Measurements from ENCODE around the gene SEMA3A. TPM values are rescaled to one million over a fixed set of nuclear protein-coding genes. Genes with fewer than 3 reads are reported as not detected.

Gene SEMA3A
- polyA plus RNA-seq, 1 experiment = 6.8 TPM

DNA sequence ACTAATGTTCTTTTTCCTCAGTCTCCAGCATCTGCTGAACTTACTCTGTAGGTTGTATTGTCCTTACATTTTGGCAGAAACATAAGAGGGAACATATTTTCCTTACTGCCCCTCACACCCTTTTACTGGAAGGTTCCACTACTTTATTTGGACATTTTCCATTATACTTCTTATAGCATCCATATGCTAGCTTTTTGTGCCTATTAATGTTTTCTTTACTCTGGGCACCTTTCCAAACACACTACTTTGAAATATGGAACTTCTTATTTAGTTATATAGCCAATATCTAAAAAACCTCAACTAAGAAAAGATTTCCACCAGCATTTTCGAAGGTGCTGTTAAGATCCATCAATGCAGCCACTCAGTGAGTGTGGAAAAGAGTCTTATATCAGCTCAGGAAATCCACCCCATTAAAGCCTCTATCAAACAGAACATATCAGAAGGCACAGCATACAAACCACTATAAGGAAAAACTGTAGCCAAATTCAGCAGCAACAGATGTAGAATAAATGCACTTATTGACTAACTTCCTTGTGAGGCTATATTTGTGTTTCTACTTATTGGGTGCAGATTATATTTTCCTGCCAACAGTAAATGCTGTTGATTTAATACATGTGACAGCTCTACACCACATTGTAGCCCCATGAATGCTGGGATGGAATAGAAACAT lies 273.2 kb downstream of the SEMA3A start:
- no peak overlapping the region for H3K4me3 ChIP-seq (ENCODE audit: low read depth, low read length)
- no peak for DNase-seq (ENCODE audit: low read depth)
- TF ChIP-seq, protein P1, sequence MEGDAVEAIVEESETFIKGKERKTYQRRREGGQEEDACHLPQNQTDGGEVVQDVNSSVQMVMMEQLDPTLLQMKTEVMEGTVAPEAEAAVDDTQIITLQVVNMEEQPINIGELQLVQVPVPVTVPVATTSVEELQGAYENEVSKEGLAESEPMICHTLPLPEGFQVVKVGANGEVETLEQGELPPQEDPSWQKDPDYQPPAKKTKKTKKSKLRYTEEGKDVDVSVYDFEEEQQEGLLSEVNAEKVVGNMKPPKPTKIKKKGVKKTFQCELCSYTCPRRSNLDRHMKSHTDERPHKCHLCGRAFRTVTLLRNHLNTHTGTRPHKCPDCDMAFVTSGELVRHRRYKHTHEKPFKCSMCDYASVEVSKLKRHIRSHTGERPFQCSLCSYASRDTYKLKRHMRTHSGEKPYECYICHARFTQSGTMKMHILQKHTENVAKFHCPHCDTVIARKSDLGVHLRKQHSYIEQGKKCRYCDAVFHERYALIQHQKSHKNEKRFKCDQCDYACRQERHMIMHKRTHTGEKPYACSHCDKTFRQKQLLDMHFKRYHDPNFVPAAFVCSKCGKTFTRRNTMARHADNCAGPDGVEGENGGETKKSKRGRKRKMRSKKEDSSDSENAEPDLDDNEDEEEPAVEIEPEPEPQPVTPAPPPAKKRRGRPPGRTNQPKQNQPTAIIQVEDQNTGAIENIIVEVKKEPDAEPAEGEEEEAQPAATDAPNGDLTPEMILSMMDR (IDR thresholded peaks at IDR 0.05; ENCODE audit: insufficient read depth, low read depth, low read length) = no peak
- CTCF ChIA-PET = interaction anchor here (1.0 kb wide), 1 partner anchor 14 kb away, joined by 4 read pairs; no protein-coding TSS in a partner anchor
- POLR2A ChIA-PET = no interaction called here
- no peaks in the 10 kb centered on the region for H3K36me3 ChIP-seq (ENCODE audit: control insufficient read depth, insufficient read depth, low read length)
- peaks cover 2% of the 10 kb centered on the region; the same call in 1 of the 2 replicates for H3K27me3 ChIP-seq (ENCODE audit: control insufficient read depth, insufficient read depth, low read length)

DNA sequence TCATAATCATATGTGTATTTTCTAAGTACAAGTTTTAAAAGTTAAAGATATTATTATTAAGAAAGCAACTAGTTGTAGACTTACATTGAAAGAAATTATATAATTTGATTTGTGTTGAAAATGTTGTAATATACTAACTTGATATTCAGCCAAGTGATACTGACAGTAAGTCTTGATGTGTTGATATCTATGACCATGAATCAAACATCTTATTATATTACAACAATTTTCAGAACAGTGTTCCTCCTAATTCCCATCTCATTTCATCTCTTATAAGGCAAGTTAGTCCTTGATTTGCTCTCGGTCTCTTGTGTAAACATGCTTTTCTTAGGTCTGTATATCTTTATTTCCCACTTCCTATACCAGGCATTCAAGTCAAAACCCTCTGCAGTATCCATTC lies 276.4 kb downstream of the SEMA3A start:
- DNase-seq (ENCODE audit: low read depth) = no peak
- peaks cover 2% of the 10 kb centered on the region; the same call in 1 of the 2 replicates for H3K27me3 ChIP-seq (ENCODE audit: control insufficient read depth, insufficient read depth, low read length)
- CTCF ChIA-PET = no interaction called here
- no peaks in the 10 kb centered on the region for H3K36me3 ChIP-seq (ENCODE audit: control insufficient read depth, insufficient read depth, low read length)
- POLR2A ChIA-PET = no interaction called here
- TF ChIP-seq, protein P1 (IDR thresholded peaks at IDR 0.05; ENCODE audit: insufficient read depth, low read depth, low read length) = no peak
- H3K4me3 ChIP-seq (ENCODE audit: low read depth, low read length) = no peak overlapping the region

DNA sequence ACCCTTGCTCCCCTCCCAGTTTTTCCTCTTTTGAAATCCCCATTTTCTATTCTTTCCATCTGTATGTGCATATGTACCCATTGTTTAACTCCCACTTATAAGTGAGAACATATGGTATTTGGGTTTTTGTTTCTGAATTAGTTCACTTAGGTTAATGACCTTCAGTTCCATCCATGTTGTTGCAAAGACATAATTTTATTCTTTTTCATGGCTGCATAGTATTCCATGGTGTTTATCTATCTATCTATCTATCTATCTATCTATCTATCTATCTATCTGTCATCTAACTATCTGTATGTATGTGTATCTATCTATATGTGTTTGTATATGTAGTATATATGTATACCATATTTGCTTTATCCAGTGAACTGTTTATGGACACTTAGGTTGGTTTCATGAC lies 281.4 kb downstream of the SEMA3A start:
- Histone ChIP-seq H3K27me3 (ENCODE audit: control insufficient read depth, insufficient read depth, low read length) (peaks cover 2% of the 10 kb centered on the region; the same call in 1 of the 2 replicates), H3K4me3 (ENCODE audit: low read depth, low read length) (no peak overlapping the region), H3K36me3 (ENCODE audit: control insufficient read depth, insufficient read depth, low read length) (no peaks in the 10 kb centered on the region)
- no peak for DNase-seq (ENCODE audit: low read depth)
- TF ChIP-seq, protein P1 (IDR thresholded peaks at IDR 0.05; ENCODE audit: insufficient read depth, low read depth, low read length) = no peak
- POLR2A ChIA-PET = no interaction called here
- CTCF ChIA-PET = no interaction called here

DNA sequence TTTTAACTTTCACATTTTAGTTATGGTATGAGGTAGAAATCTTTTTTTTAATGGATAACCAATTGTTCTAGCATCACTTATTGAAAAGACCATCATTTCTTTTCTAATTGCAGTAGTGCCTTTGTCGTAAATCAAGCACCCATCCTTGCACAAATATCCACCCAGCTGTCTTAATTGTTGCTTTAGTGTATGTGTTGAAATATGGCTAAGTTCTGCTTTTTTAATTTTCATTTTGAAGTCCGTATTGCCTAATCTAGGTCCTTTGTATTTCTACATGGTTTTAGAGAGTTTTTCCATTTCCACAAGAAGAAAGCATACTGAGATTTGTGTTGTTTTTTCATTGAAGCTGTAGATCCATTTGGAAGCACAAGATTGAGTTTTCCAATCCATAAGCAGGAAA lies 286.1 kb downstream of the SEMA3A start:
- Histone ChIP-seq H3K4me3 (ENCODE audit: low read depth, low read length) (no peak overlapping the region), H3K36me3 (ENCODE audit: control insufficient read depth, insufficient read depth, low read length) (no peaks in the 10 kb centered on the region), H3K27me3 (ENCODE audit: control insufficient read depth, insufficient read depth, low read length) (no peaks in the 10 kb centered on the region)
- CTCF ChIA-PET = no interaction called here
- TF ChIP-seq, protein P1 (IDR thresholded peaks at IDR 0.05; ENCODE audit: insufficient read depth, low read depth, low read length) = no peak
- no peak for DNase-seq (ENCODE audit: low read depth)
- POLR2A ChIA-PET = no interaction called here
